ENCODE data around the gene FKBP4. TPM values are rescaled to one million over a fixed set of nuclear protein-coding genes. Genes with fewer than 3 reads are reported as not detected.

The FKBP4 gene
- total and polyA plus RNA-seq, 2 of the 8 experiments (the other 6 are each of a cell fraction or from before 2014, with no cell fraction given): 72.6 to 243 TPM

DNA sequence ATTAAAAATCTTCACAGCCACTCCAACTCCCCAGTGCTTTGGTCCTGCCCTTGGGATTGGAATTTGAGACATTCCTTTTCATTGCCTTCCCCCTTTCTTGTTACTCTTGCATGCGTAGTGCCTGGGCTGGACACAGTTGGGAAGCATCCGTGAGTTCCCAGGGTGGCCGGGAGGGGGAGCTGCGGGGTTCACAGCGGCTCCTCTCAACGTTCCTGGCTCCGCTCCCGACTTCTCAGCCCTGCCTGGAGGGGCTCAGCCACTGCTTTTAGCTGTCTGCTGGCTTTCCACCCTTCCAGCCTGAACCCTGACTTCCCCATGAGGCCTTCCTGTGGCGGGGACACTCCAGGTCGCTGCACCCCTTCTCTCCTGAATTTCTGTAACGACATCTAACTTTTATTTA lies 58.9 kb downstream of the FKBP4 start (continued):
- TF ChIP-seq EP300 (IDR thresholded peaks at IDR 0.05; ENCODE audit: borderline replicate concordance in 1 of 2, low read depth in 2 of 2, low read length in 2 of 2) (peak in 1 of 2 experiments; percentile 20; a peak in 1 of 3 replicates), KDM1A (IDR thresholded peaks at IDR 0.05; ENCODE audit: borderline replicate concordance, low read length) (no peak), SP4 (IDR thresholded peaks at IDR 0.05; ENCODE audit: low read length) (no peak), SP1 (IDR thresholded peaks at IDR 0.05; ENCODE audit: low read depth, low read length) (no peak), CREB1 (IDR thresholded peaks at IDR 0.05) (0 out of 2 replicates have a peak, but pooled peaks have one; percentile 20), SIRT6 (IDR thresholded peaks at IDR 0.05; ENCODE audit: low read length) (no peak), ASH2L (IDR thresholded peaks at IDR 0.05; ENCODE audit: low read length) (no peak), SIX5 (IDR thresholded peaks at IDR 0.05; ENCODE audit: low read depth, low read length) (no peak)
- TF ChIP-seq, protein P1, sequence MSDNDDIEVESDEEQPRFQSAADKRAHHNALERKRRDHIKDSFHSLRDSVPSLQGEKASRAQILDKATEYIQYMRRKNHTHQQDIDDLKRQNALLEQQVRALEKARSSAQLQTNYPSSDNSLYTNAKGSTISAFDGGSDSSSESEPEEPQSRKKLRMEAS (IDR thresholded peaks at IDR 0.05): 0 out of 2 replicates have a peak, but pooled peaks have one; percentile 19
- TF ChIP-seq, protein P2, sequence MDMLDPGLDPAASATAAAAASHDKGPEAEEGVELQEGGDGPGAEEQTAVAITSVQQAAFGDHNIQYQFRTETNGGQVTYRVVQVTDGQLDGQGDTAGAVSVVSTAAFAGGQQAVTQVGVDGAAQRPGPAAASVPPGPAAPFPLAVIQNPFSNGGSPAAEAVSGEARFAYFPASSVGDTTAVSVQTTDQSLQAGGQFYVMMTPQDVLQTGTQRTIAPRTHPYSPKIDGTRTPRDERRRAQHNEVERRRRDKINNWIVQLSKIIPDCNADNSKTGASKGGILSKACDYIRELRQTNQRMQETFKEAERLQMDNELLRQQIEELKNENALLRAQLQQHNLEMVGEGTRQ (IDR thresholded peaks at IDR 0.05; ENCODE audit: low read length): no peak

Other genes with a start within 250 kb of the FKBP4 start
- gene ITFG2, start 17.7 kb downstream of the FKBP4 start, total RNA-seq (2021; fragmentation: NEBNext Ultra II Directional; extraction: Animal tissue kit (Norgen Biotek cat#: 25700)): 22.9 and 23.0 TPM in 2 replicates
- 15.0 and 20.8 TPM in 2 replicates for gene ITFG2, start 17.7 kb downstream of the FKBP4 start, polyA plus RNA-seq (2011; rRNA removed)
- not detected in 2 replicates for gene NRIP2, start 40.1 kb downstream of the FKBP4 start, total RNA-seq (2021; fragmentation: NEBNext Ultra II Directional; extraction: Animal tissue kit (Norgen Biotek cat#: 25700))
- 0.03 and 0.06 TPM in 2 replicates for gene NRIP2, start 40.1 kb downstream of the FKBP4 start, polyA plus RNA-seq (2011; rRNA removed)
- not detected in 2 replicates for gene TEX52, start 62.1 kb downstream of the FKBP4 start, total RNA-seq (2021; fragmentation: NEBNext Ultra II Directional; extraction: Animal tissue kit (Norgen Biotek cat#: 25700))
- not detected in 2 replicates for gene TEX52, start 62.1 kb downstream of the FKBP4 start, polyA plus RNA-seq (2011; rRNA removed)
- 118 and 121 TPM in 2 replicates for gene FOXM1, start 82.2 kb downstream of the FKBP4 start, total RNA-seq (2021; fragmentation: NEBNext Ultra II Directional; extraction: Animal tissue kit (Norgen Biotek cat#: 25700))
- gene FOXM1, start 82.2 kb downstream of the FKBP4 start, polyA plus RNA-seq (2011; rRNA removed): 58.1 and 83.5 TPM in 2 replicates
- gene RHNO1, start 82.3 kb downstream of the FKBP4 start, total RNA-seq (2021; fragmentation: NEBNext Ultra II Directional; extraction: Animal tissue kit (Norgen Biotek cat#: 25700)): 41.9 and 55.8 TPM in 2 replicates
- 45.5 and 56.9 TPM in 2 replicates for gene RHNO1, start 82.3 kb downstream of the FKBP4 start, polyA plus RNA-seq (2011; rRNA removed)
- 18.4 and 21.7 TPM in 2 replicates for gene TULP3, start 95.9 kb downstream of the FKBP4 start, total RNA-seq (2021; fragmentation: NEBNext Ultra II Directional; extraction: Animal tissue kit (Norgen Biotek cat#: 25700))
- gene TULP3, start 95.9 kb downstream of the FKBP4 start, polyA plus RNA-seq (2011; rRNA removed): 19.3 and 21.2 TPM in 2 replicates
- gene TEAD4, start 164.4 kb downstream of the FKBP4 start, total RNA-seq (2021; fragmentation: NEBNext Ultra II Directional; extraction: Animal tissue kit (Norgen Biotek cat#: 25700)): 116 TPM in 2 replicates
- gene TEAD4, start 164.4 kb downstream of the FKBP4 start, polyA plus RNA-seq (2011; rRNA removed): 56.7 and 90.1 TPM in 2 replicates